Middle frontal gyrus (tissue), 1 donor: ENCODE data around the gene HS1BP3.

ENCODE experiments used
- DNase-seq: peaks from one replicate; pipeline ENCODE4 v3.0.0-alpha.2; 2015; ENCODE audit warnings: low spot score; ENCODE audit errors: extremely low spot score

HS1BP3 gene

GRCh38 chr2:20646446-20646845, 4.5 kb downstream of the HS1BP3 start:
- DNase-seq, result no peak

GRCh38 chr2:20645761-20646160, 5.1 kb downstream of the HS1BP3 start:
- no peak for DNase-seq

GRCh38 chr2:20645301-20645701, 5.6 kb downstream of the HS1BP3 start:
- no peak for DNase-seq

- DNase-seq, result no peak
These were observed 7.1 kb downstream of the HS1BP3 start for GRCh38 chr2:20643826-20644225.

- DNase-seq, result no peak
These were observed 7.8 kb downstream of the HS1BP3 start for GRCh38 chr2:20643060-20643459.

- DNase-seq, result peak; percentile 68
These were observed 8.6 kb downstream of the HS1BP3 start for GRCh38 chr2:20642055-20642971.

- no peak for DNase-seq
These were observed 9.5 kb downstream of the HS1BP3 start for GRCh38 chr2:20641123-20641985.

- DNase-seq, result no peak
These were observed 10.3 kb downstream of the HS1BP3 start for GRCh38 chr2:20640411-20641122.

- DNase-seq, result no peak
These were observed 12.1 kb downstream of the HS1BP3 start for GRCh38 chr2:20638646-20639430.

- no peak for DNase-seq
These were observed 12.9 kb downstream of the HS1BP3 start for GRCh38 chr2:20638014-20638413.

- no peak for DNase-seq
These were observed 13.8 kb downstream of the HS1BP3 start for GRCh38 chr2:20637147-20637546.

- peak; percentile 83 for DNase-seq
These were observed 15.0 kb downstream of the HS1BP3 start for GRCh38 chr2:20635675-20636584.

GRCh38 chr2:20635113-20635510, 15.8 kb downstream of the HS1BP3 start:
- no peak for DNase-seq

GRCh38 chr2:20634507-20635112, 16.3 kb downstream of the HS1BP3 start:
- no peak for DNase-seq

- DNase-seq, result no peak
These were observed 16.9 kb downstream of the HS1BP3 start for GRCh38 chr2:20633794-20634506.

- DNase-seq, result no peak
These were observed 17.9 kb downstream of the HS1BP3 start for GRCh38 chr2:20633001-20633400.

GRCh38 chr2:20632446-20632990, 18.4 kb downstream of the HS1BP3 start:
- DNase-seq, result no peak

- DNase-seq, result no peak
These were observed 19.1 kb downstream of the HS1BP3 start for GRCh38 chr2:20631617-20632307.
